Gastrocnemius medialis (tissue), 4 donors: Measurements from ENCODE around the gene KLHL6.

Experiments used
- CTCF ChIP-seq, 5 experiments: fragments of 450-650 bp in 3 of 5; fragments of 200-600 bp in 2 of 5; sonication (generic) in 2 of 5; IDR thresholded peaks in 4 of 5; conservative IDR thresholded peaks in 1 of 5; 1 replicate in 4 of 5; 2 replicates in 1 of 5; pipeline ENCODE4 v1.5.1; 2016 to 2019; ENCODE audit warnings: antibody characterized with exemption in 5 of 5, mild to moderate bottlenecking in 3 of 5, moderate library complexity in 3 of 5
- POLR2A ChIP-seq, 2 donors: fragments of 450-650 bp; IDR thresholded peaks; one replicate each; pipeline ENCODE4 v1.6.1; 2017; ENCODE audit warnings: antibody characterized with exemption in 2 of 2, mild to moderate bottlenecking in 2 of 2, moderate library complexity in 2 of 2

GRCh38 chr3:183591881-183592521, 36.5 kb upstream of the KLHL6 start:
- no peak for TF ChIP-seq CTCF (IDR thresholded peaks at IDR 0.05 in 4 of 5, conservative IDR thresholded peaks at IDR 0.05 in 1 of 5)
- TF ChIP-seq POLR2A (IDR thresholded peaks at IDR 0.05) = no peak
